Astrocyte of the cerebellum (primary cell): ENCODE data around the gene DPP6.
A peak's percentile ranks its signal among the peaks of the same experiment; 100 is the strongest.
"Not testable (repeated sequence)": the region's sequence is repeated elsewhere in the genome, so short reads cannot be mapped to it uniquely, and the experiment has no call there.

Experiments used
- DNase-seq: peaks from one replicate; pipeline ENCODE4 v3.0.0-alpha.2; 2011; ENCODE audit warnings: low read depth
- H3K4me3 ChIP-seq: 2 replicates; pipeline ENCODE4 v1.5.1; 2011; ENCODE audit warnings: mild to moderate bottlenecking, low read depth, low read length, moderate library complexity
- CTCF ChIP-seq: IDR thresholded peaks from 2 replicates; pipeline ENCODE4 v1.5.1; 2012; ENCODE audit warnings: low read length, low read depth, moderate library complexity, mild to moderate bottlenecking; ENCODE audit errors: missing control alignments
- in situ Hi-C: cut with HindIII; loops from 2 replicates; pipeline ENCODE4 v1.10.0; 2017; ENCODE audit warnings: low sequenced_read_pairs

Gene DPP6

GRCh38 chr7:154928136-154929005 lies 876.2 kb downstream of the DPP6 start:
- H3K4me3 ChIP-seq, result peak overlapping the region; percentile 18
- no peak for TF ChIP-seq CTCF
- DNase-seq, result peak; percentile 74
- in situ Hi-C loops, result loop anchor here (25.0 kb wide), 1 partner anchor 409 kb away; no protein-coding TSS in a partner anchor

GRCh38 chr7:154929006-154929726 lies 877.0 kb downstream of the DPP6 start:
- in situ Hi-C loops, result loop anchor here (25.0 kb wide), 1 partner anchor 408 kb away; no protein-coding TSS in a partner anchor
- peak overlapping the region; percentile 18 for H3K4me3 ChIP-seq
- TF ChIP-seq CTCF, result no peak
- DNase-seq, result no peak

- in situ Hi-C loops, result loop anchor here (25.0 kb wide), 1 partner anchor 405 kb away; no protein-coding TSS in a partner anchor
- TF ChIP-seq CTCF, result no peak
Measured at GRCh38 chr7:154931906-154932305, 879.7 kb downstream of the DPP6 start.

GRCh38 chr7:154934353-154934952 lies 882.3 kb downstream of the DPP6 start:
- H3K4me3 ChIP-seq, DNase-seq: not testable (repeated sequence)
- in situ Hi-C loops, result loop anchor here (25.0 kb wide), 1 partner anchor 403 kb away; no protein-coding TSS in a partner anchor

More at GRCh38 chr7:154931906-154932305, 879.7 kb downstream of the DPP6 start:
- no peak overlapping the region for H3K4me3 ChIP-seq
- DNase-seq, result peak; percentile 20

- TF ChIP-seq CTCF, result no peak
- in situ Hi-C loops, result loop anchor here (25.0 kb wide), 1 partner anchor 399 kb away; no protein-coding TSS in a partner anchor
- no peak for DNase-seq
Measured at GRCh38 chr7:154937837-154938236, 885.6 kb downstream of the DPP6 start.

GRCh38 chr7:154942691-154943090 lies 890.5 kb downstream of the DPP6 start:
- no peak for DNase-seq
- H3K4me3 ChIP-seq, result no peak overlapping the region
- in situ Hi-C loops, result loop anchor here (25.0 kb wide), 1 partner anchor 395 kb away; no protein-coding TSS in a partner anchor
- TF ChIP-seq CTCF, result no peak

More at GRCh38 chr7:154937837-154938236, 885.6 kb downstream of the DPP6 start:
- no peak overlapping the region for H3K4me3 ChIP-seq
